Panc1 (cell line): ENCODE data around the gene PLEKHO2. TPM values are rescaled to one million over a fixed set of nuclear protein-coding genes. Genes with fewer than 3 reads are reported as not detected.

Source experiments
- ATAC-seq: fragments of 200-7000 bp; cut with Tn5 transposase; 2 replicates; pipeline ENCODE4 v1.9.1; 2020; ENCODE audit warnings: mild to moderate bottlenecking, moderate library complexity
- BruUV-seq: library from RNA; stranded (reverse); fragments of 400-500 nt; replicated peaks from 2 replicates; lab custom pipeline; 2021; lab: Mats Ljungman, UMichigan
- CTCF ChIA-PET: fragments of 300-600 bp; sonication (Branson Sonifier 250); formaldehyde crosslinking; loops from one replicate; lab custom pipeline; 2022; ENCODE audit warnings: antibody characterized with exemption; lab: Charles Lee
- POLR2A ChIA-PET: fragments of 300-600 bp; sonication (Branson Sonifier 250); formaldehyde crosslinking; loops from one replicate; lab custom pipeline; 2022; ENCODE audit warnings: antibody characterized with exemption; lab: Charles Lee
- DNase-seq: peaks from one replicate; pipeline ENCODE4 v3.0.0-alpha.2; 2010; ENCODE audit warnings: low read depth, low spot score
- H3K27ac ChIP-seq: 2 replicates; pipeline ENCODE4 v1.5.1; 2011; ENCODE audit warnings: mild to moderate bottlenecking, low read length, inconsistent platforms
- H3K27me3 ChIP-seq: fragments of 200-500 bp; sonication (Bioruptor generic); 2 replicates; pipeline ENCODE4 v1.6.0; 2014; ENCODE audit warnings: low read length, inconsistent platforms; ENCODE audit not compliant: control insufficient read depth, insufficient read depth
- H3K36me3 ChIP-seq: fragments of 200-500 bp; sonication (Bioruptor generic); 2 replicates; pipeline ENCODE4 v1.5.1; 2014; ENCODE audit warnings: inconsistent platforms, mild to moderate bottlenecking, low read length, moderate library complexity; ENCODE audit not compliant: control insufficient read depth, insufficient read depth
- H3K4me1 ChIP-seq: 2 replicates; pipeline ENCODE4 v1.5.1; 2011; ENCODE audit warnings: inconsistent platforms, mild to moderate bottlenecking, low read length, moderate library complexity; ENCODE audit not compliant: control insufficient read depth, insufficient read depth
- H3K4me3 ChIP-seq, 2 experiments: 2 replicates each; pipeline ENCODE4 v1.5.1; 2011 to 2012; ENCODE audit warnings: low read depth in 2 of 2, low read length in 2 of 2, mild to moderate bottlenecking in 2 of 2, inconsistent platforms in 1 of 2, moderate library complexity in 1 of 2
- H3K9me3 ChIP-seq: fragments of 200-500 bp; sonication (Bioruptor generic); 2 replicates; pipeline ENCODE4 v1.5.1; 2014; ENCODE audit warnings: low read depth, mild to moderate bottlenecking, inconsistent platforms, low read length, moderate library complexity; ENCODE audit not compliant: control insufficient read depth, insufficient read depth
- CTCF ChIP-seq: fragments of 450-650 bp; IDR thresholded peaks from 2 replicates; pipeline ENCODE4 v1.5.1; 2017; ENCODE audit warnings: mild to moderate bottlenecking
- POLR2AphosphoS5 ChIP-seq: IDR thresholded peaks from 2 replicates; pipeline ENCODE4 v1.6.1; 2012; ENCODE audit warnings: mild to moderate bottlenecking, low read depth, low read length, moderate library complexity
- REST ChIP-seq, 2 experiments: IDR thresholded peaks; 2 replicates each; pipeline ENCODE4 v1.6.1; 2011 to 2012; ENCODE audit warnings: low read depth in 2 of 2, control low read depth in 1 of 2, low read length in 1 of 2, mild to moderate bottlenecking in 1 of 2, moderate library complexity in 1 of 2; ENCODE audit not compliant: insufficient read depth in 1 of 2
- SIN3A ChIP-seq: IDR thresholded peaks from 2 replicates; pipeline ENCODE4 v1.6.1; 2012; ENCODE audit warnings: low read depth, mild to moderate bottlenecking, low read length, moderate library complexity, borderline replicate concordance; ENCODE audit not compliant: insufficient read depth
- TCF7L2 ChIP-seq: IDR thresholded peaks from 2 replicates; pipeline ENCODE4 v1.6.1; 2011; ENCODE audit warnings: mild to moderate bottlenecking, low read depth, low read length, inconsistent platforms
- in situ Hi-C: cut with HindIII; loops from 2 replicates; pipeline ENCODE4 v1.10.0; 2016; ENCODE audit warnings: low sequenced_read_pairs, low pct_unique_long_range_greater_than_20kb
- intact Hi-C: fragments of 100-400 bp; cut with micrococcal nuclease; formaldehyde crosslinking; loops from one replicate; pipeline ENCODE4 v1.10.0; 2022; ENCODE audit not compliant: unreplicated experiment
- total RNA-seq: library from RNA; stranded (reverse); gene quantifications from one replicate; pipeline ENCODE4 v1.2.1, GENCODE V29; 2021; ENCODE audit not compliant: unreplicated experiment

The PLEKHO2 gene
- total RNA-seq, 1 experiment from 2014 or later: 11.1 TPM

- no peaks in the 10 kb centered on the region for H3K9me3 ChIP-seq
- BruUV-seq: no TSS peak
- peaks cover 2% of the 10 kb centered on the region; the same call in 1 of the 2 replicates for H3K4me1 ChIP-seq
- POLR2A ChIA-PET: no interaction called here
- no peaks in the 10 kb centered on the region for H3K27me3 ChIP-seq
- no peak overlapping the region for H3K4me3 ChIP-seq
- intact Hi-C loops: no loop called here
- no peak for DNase-seq
- in situ Hi-C loops: no loop called here
- no peak for TF ChIP-seq TCF7L2
- no peak for TF ChIP-seq SIN3A
- no peak for TF ChIP-seq POLR2AphosphoS5
- TF ChIP-seq CTCF: no peak
- no peak for TF ChIP-seq REST (IDR thresholded peaks at IDR 0.05; ENCODE audit: insufficient read depth in 1 of 2, low read depth in 2 of 2, low read length in 1 of 2)
- no peak for ATAC-seq
- H3K27ac ChIP-seq: no peak overlapping the region
- CTCF ChIA-PET: no interaction called here
- H3K36me3 ChIP-seq: no peaks in the 10 kb centered on the region
Measured at GRCh38 chr15:64851503-64851840, 9.8 kb downstream of the PLEKHO2 start.

- DNase-seq (no peak), ATAC-seq (no peak)
- no peaks in the 10 kb centered on the region for H3K36me3 ChIP-seq
- no peak overlapping the region for H3K27ac ChIP-seq
- ChIA-PET CTCF (no interaction called here), POLR2A (no interaction called here)
- intact Hi-C loops: no loop called here
- no peaks in the 10 kb centered on the region for H3K27me3 ChIP-seq
- BruUV-seq: no TSS peak
- no peak for TF ChIP-seq TCF7L2
- no peak for TF ChIP-seq REST (IDR thresholded peaks at IDR 0.05; ENCODE audit: insufficient read depth in 1 of 2, low read depth in 2 of 2, low read length in 1 of 2)
- no peak for TF ChIP-seq CTCF
- no peak for TF ChIP-seq POLR2AphosphoS5
- no peak for TF ChIP-seq SIN3A
- H3K4me1 ChIP-seq: peaks cover 4% of the 10 kb centered on the region; the same call in 1 of the 2 replicates
- in situ Hi-C loops: no loop called here
- H3K4me3 ChIP-seq: no peak overlapping the region
- no peaks in the 10 kb centered on the region for H3K9me3 ChIP-seq
Measured at GRCh38 chr15:64854041-64854440, 12.3 kb downstream of the PLEKHO2 start.
